HFF-Myc (cell line): ENCODE measurements around the gene LMTK3.
A peak's percentile ranks its signal among the peaks of the same experiment; 100 is the strongest.

Experiments used
- DNase-seq: peaks from one replicate; pipeline ENCODE4 v3.0.0-alpha.2; 2011; ENCODE audit warnings: low read depth; ENCODE audit errors: extremely low read depth
- H3K4me3 ChIP-seq: replicated peaks from 2 replicates; pipeline ENCODE4 v1.5.1; 2011; ENCODE audit warnings: low read depth, mild to moderate bottlenecking, control low read depth, low read length
- CTCF ChIP-seq: IDR thresholded peaks from 2 replicates; pipeline ENCODE4 v1.5.1; 2012; ENCODE audit warnings: mild to moderate bottlenecking, low read depth, low read length, control low read depth; ENCODE audit errors: missing control alignments

LMTK3 gene

GRCh38 chr19:48450441-48450840, 61.2 kb downstream of the LMTK3 start:
- no peak for TF ChIP-seq CTCF
- no peak for DNase-seq
- H3K4me3 ChIP-seq = no peak overlapping the region

DNA sequence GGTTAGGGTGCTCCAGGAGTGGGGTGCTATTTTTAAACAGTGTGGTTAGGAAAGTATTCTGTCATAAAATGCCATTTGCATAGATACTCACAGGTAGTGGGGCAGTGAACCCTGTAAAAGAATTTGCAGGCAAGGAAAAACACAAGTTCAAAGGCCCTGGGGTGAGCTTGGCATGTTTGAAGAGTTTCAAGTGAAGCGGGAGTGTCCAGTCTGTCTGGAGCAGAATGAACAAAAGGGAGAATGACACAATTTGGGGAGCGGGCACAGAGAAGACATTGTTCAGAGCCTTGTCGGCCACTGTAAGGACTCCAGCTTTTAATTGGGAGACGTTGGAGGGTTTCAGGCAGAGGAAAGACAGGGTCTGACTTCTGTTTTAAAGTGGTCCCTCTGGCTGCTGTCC, 63.1 kb downstream of the LMTK3 start:
- no peak for DNase-seq
- H3K4me3 ChIP-seq = no peak overlapping the region
- TF ChIP-seq CTCF = no peak

GRCh38 chr19:48446579-48446978, 65.1 kb downstream of the LMTK3 start:
- peak overlapping the region; percentile 100 for H3K4me3 ChIP-seq
- no peak for DNase-seq
- no peak for TF ChIP-seq CTCF

- peak; percentile 95 for DNase-seq
- H3K4me3 ChIP-seq = peak within 1 kb of the TSS; percentile 100
- TF ChIP-seq CTCF = peak; percentile 15
These were observed 65.8 kb downstream of the LMTK3 start, which contains the start of gene GRWD1 for GRCh38 chr19:48445606-48446481. TSS of gene GRWD1 (plus strand) at chr19:48445983. CDS start at chr19:48446006, 23 bp downstream.

DNA sequence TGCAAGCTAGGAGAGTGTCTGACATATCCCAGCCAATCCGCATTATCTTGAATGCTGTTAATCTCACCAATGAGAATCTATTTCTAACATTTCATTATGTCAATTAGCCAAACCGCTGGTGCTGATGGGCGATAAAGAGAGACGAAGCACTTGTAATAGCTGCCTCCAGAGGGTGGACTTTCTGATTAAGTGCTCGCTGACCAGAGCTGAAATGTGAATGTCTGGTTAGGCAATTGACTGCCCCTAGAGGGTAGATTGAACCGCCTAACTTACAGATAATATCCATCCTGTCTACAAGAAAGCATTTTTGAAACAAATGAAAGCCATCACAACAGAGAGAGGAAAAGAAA, 66.4 kb downstream of the LMTK3 start:
- DNase-seq = peak; percentile 81
- peak overlapping the region; percentile 100 for H3K4me3 ChIP-seq
- TF ChIP-seq CTCF = peak; percentile 68

- H3K4me3 ChIP-seq = peak overlapping the region; percentile 100
- DNase-seq = no peak
- TF ChIP-seq CTCF = no peak
These were observed 66.8 kb downstream of the LMTK3 start for GRCh38 chr19:48444936-48445200.
